Glutamatergic neuron (in vitro differentiated cells): ENCODE data around the gene VPS35L. TPM values are rescaled to one million over a fixed set of nuclear protein-coding genes. Genes with fewer than 3 reads are reported as not detected.
A peak's percentile ranks its signal among the peaks of the same experiment; 100 is the strongest.

ENCODE experiments used
- DNase-seq: peaks from one replicate; pipeline ENCODE4 v3.0.0; 2022
- H3K27ac Mint-ChIP-seq: one replicate; pipeline ENCODE4 v1.8.0; 2020; ENCODE audit warnings: mild to moderate bottlenecking, mixed read lengths, inconsistent platforms; ENCODE audit not compliant: unreplicated experiment
- H3K27me3 Mint-ChIP-seq: one replicate; pipeline ENCODE4 v1.8.0; 2020; ENCODE audit warnings: mild to moderate bottlenecking, moderate library complexity, mixed read lengths, inconsistent platforms; ENCODE audit not compliant: unreplicated experiment
- H3K36me3 Mint-ChIP-seq: one replicate; pipeline ENCODE4 v1.8.0; 2020; ENCODE audit warnings: mild to moderate bottlenecking, mixed read lengths, inconsistent platforms; ENCODE audit not compliant: unreplicated experiment
- H3K4me1 Mint-ChIP-seq: one replicate; pipeline ENCODE4 v1.8.0; 2020; ENCODE audit warnings: mild to moderate bottlenecking, low read depth, mixed read lengths, inconsistent platforms; ENCODE audit not compliant: unreplicated experiment
- H3K4me3 Mint-ChIP-seq: one replicate; pipeline ENCODE4 v1.8.0; 2020; ENCODE audit warnings: mild to moderate bottlenecking, mixed read lengths, inconsistent platforms; ENCODE audit not compliant: unreplicated experiment
- H3K9me3 Mint-ChIP-seq: one replicate; pipeline ENCODE4 v1.8.0; 2020; ENCODE audit warnings: mild to moderate bottlenecking, moderate library complexity, mixed read lengths, inconsistent platforms; ENCODE audit not compliant: unreplicated experiment
- total RNA-seq: library from RNA; stranded (reverse); fragmentation: NEBNext Ultra II Directional; extraction: Animal tissue kit (Norgen Biotek cat#: 25700); gene quantifications from one replicate; pipeline ENCODE4 v1.2.1, GENCODE V29; 2021; ENCODE audit not compliant: unreplicated experiment
- TF ChIP-seq, protein P1 (sequence below): fragments of 200-600 bp; sonication (generic); IDR thresholded peaks from one replicate; pipeline ENCODE4 v1.5.0; 2021; ENCODE audit not compliant: partially characterized antibody, unreplicated experiment

The VPS35L gene
- total RNA-seq, 1 donor from 2014 or later, result 57.1 TPM

DNA sequence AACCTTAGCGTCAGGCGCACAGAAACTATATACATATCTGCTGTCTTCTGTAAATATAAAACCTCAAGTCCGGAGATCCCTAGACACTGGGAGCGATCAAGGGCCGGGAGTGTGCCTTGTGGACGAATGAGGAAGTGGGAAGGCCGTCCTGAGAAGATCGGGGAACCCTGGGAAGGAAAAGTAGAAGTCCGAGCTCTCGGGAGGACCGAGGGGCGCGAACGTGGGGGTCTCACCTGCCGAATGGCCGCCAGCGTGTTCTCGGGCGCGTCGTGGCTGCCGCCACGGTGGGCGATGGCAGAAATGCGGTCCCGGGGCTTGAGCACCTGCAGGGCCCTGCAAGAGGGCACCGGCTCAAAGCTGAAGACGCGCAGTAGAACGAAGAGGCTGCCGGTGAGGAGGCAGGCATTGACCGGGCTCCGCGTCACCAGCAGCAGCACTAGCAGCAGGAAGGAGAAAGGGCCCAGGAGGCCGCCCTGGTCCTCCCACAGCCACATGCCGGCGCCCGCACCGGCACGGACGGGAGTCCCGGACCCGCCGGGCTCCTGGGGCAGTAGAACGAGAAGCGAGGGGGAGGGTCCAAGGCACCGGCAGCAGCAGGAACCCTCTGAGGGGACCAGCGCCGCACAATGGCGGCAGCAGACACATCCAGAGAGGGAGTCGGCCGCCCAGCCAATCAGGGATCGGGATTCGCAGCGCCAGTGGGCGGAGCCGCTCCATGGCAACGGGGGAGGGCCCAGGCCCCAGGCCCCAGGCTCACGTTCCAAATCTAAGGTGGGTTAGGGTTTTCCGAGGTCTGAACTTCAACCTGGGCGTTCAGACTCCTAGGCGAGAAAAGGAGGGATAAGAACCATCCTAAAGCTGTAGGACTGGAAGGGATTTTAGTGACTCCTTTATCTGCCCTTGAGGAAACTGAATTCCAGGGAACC, 33.8 kb upstream of the VPS35L start, which contains the start of gene GDE1:
Gene GDE1 (minus strand): TSS at position 628 of the 926 bp plus-strand sequence. CDS start 134 bp downstream, at position 494.
- peak; percentile 97 for DNase-seq
- Mint-ChIP-seq H3K9me3 (peaks cover 4% of the 10 kb centered on the region), H3K4me3 (peak within 1 kb of the TSS; percentile 94), H3K4me1 (peaks cover 18% of the 10 kb centered on the region), H3K27ac (peak within 1 kb of the TSS; percentile 90), H3K36me3 (no peaks in the 10 kb centered on the region), H3K27me3 (peaks cover 3% of the 10 kb centered on the region)
- TF ChIP-seq, protein P1, sequence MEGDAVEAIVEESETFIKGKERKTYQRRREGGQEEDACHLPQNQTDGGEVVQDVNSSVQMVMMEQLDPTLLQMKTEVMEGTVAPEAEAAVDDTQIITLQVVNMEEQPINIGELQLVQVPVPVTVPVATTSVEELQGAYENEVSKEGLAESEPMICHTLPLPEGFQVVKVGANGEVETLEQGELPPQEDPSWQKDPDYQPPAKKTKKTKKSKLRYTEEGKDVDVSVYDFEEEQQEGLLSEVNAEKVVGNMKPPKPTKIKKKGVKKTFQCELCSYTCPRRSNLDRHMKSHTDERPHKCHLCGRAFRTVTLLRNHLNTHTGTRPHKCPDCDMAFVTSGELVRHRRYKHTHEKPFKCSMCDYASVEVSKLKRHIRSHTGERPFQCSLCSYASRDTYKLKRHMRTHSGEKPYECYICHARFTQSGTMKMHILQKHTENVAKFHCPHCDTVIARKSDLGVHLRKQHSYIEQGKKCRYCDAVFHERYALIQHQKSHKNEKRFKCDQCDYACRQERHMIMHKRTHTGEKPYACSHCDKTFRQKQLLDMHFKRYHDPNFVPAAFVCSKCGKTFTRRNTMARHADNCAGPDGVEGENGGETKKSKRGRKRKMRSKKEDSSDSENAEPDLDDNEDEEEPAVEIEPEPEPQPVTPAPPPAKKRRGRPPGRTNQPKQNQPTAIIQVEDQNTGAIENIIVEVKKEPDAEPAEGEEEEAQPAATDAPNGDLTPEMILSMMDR, result no peak

DNA sequence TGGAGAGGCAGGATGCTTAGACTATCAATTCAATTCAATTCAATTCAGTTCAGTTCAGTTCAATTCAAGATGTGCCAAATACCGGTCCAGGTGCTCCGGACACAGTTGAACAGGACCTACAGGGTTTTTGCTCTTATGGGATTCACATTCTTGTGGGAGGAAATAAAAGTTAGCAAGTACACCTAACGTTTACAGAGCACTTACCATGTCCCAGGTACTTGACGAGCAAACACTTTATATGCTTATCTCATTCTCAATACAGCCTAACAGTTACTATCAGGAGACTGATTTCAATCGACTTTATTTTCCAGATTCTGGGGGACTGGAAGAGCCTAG, 33.1 kb upstream of the VPS35L start:
- no peaks in the 10 kb centered on the region for H3K36me3 Mint-ChIP-seq

DNA sequence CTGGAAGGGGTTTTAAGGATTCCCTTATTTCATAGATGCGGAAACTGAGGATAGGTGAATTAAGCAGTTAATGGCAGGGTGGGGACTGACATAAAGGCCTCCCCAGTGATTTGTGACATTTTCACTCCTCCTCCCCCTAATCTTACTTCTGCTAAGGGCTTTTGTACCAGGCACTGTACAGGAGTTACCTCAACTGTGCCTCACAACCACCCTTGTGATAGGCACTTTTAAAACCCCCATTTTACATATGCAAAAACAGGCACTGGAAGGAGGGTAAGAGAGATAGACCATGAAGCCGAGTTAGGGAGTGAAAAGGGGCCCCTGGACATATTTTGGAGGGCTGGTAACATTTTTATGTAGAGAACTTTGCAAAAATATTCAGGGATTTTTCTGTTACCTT, 32.7 kb upstream of the VPS35L start:
- H3K27me3 Mint-ChIP-seq, result peaks cover 3% of the 10 kb centered on the region
- no peak for DNase-seq
- no peak overlapping the region for H3K27ac Mint-ChIP-seq
- TF ChIP-seq, protein P1, result no peak
- H3K9me3 Mint-ChIP-seq, result peaks cover 4% of the 10 kb centered on the region
- peaks cover 18% of the 10 kb centered on the region for H3K4me1 Mint-ChIP-seq
- H3K36me3 Mint-ChIP-seq, result no peaks in the 10 kb centered on the region
- peak overlapping the region; percentile 71 for H3K4me3 Mint-ChIP-seq

More for the DNA sequence above, 33.1 kb upstream of the VPS35L start:
- no peak for DNase-seq
- Mint-ChIP-seq H3K4me1 (peaks cover 18% of the 10 kb centered on the region), H3K4me3 (peak overlapping the region; percentile 71), H3K27ac (peak overlapping the region; percentile 59), H3K27me3 (peaks cover 3% of the 10 kb centered on the region), H3K9me3 (peaks cover 4% of the 10 kb centered on the region)
- TF ChIP-seq, protein P1, result no peak

DNA sequence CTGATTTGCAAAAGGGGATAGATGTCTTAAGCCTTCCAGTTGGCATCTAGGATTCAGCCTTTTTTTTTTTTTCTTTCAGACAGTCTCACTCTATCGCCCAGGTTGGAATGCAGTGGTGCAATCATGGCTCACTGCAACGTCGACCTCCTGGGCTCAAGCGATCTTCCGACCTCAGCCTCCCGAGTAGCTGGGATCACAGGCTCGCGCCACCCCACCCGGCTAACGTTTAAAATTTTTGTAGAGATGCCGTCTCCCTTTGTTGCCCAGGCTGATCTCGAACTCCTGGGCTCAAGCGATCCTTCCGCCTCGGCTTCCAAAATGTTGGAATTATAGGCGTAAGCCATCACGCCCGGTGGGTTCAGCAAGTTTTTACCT, 32.3 kb upstream of the VPS35L start:
- no peak for DNase-seq
- H3K9me3 Mint-ChIP-seq, result peaks cover 4% of the 10 kb centered on the region
- H3K27me3 Mint-ChIP-seq, result peaks cover 3% of the 10 kb centered on the region
- H3K4me3 Mint-ChIP-seq, result no peak overlapping the region
- H3K4me1 Mint-ChIP-seq, result peaks cover 18% of the 10 kb centered on the region
- H3K36me3 Mint-ChIP-seq, result no peaks in the 10 kb centered on the region
- no peak overlapping the region for H3K27ac Mint-ChIP-seq
- TF ChIP-seq, protein P1, result no peak

DNA sequence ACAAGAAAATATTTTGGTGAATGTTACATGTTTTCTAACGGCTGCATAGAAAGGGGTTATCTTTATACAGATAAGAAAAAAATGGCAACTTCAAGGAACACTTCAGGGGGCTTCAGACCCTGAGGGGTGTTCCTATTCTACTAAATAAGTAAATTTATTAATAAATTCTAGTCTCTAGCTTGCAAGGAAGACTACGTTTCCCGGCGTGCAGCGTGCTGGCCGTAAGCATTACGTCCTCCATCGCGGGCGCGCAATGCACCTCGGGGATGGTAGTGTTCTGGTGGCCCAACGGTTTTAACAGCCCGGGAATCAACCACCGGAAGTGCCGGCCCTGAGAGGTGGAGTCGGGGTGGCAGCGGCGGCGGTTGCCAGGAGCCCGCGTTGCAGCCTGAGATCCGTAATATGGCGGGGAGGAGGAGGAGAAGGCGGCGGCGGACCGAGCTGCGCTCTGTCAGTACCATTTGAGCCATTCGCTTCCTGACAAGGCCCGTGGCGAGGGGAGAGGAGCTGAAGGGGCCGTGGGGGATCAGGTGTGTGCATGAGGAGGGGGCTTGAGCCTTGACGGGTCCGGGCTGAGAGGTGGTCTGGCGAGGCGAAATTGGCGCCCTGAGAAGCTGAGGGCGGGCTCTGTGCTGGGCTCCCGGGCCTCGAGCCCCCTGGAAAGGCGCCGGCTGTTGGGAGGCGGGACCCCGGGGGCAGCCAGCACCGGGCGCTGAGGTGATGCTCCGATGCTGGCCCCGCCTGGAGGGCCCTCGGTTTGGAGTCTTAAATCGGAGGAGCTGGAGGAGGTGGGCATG, 31.7 kb upstream of the VPS35L start, which contains the start of gene CCP110:
Gene CCP110 (plus strand): TSS at position 384 of the 797 bp plus-strand sequence. CDS start 3,940 bp downstream, outside the sequence.
- Mint-ChIP-seq H3K4me1 (peaks cover 18% of the 10 kb centered on the region), H3K36me3 (no peaks in the 10 kb centered on the region), H3K9me3 (peaks cover 4% of the 10 kb centered on the region), H3K27ac (peak within 1 kb of the TSS; percentile 88), H3K27me3 (peaks cover 3% of the 10 kb centered on the region), H3K4me3 (peak within 1 kb of the TSS; percentile 99)
- TF ChIP-seq, protein P1, result no peak
- DNase-seq, result peak; percentile 96
